OCI-LY1 (cell line): ENCODE measurements around the gene ARHGAP28.

Experiments used
- CTCF ChIP-seq: fragments of 200-600 bp; sonication (generic), shearing (Covaris generic); IDR thresholded peaks from 2 replicates; pipeline ENCODE4 v1.5.1; 2017; ENCODE audit warnings: mild to moderate bottlenecking, antibody characterized with exemption, low read length, moderate library complexity, mixed read lengths
- EZH2 ChIP-seq: fragments of 200-600 bp; sonication (generic), shearing (Covaris generic); IDR thresholded peaks from 2 replicates; pipeline ENCODE4 v1.8.0; 2017; ENCODE audit warnings: borderline replicate concordance, mixed run types, mild to moderate bottlenecking, antibody characterized with exemption, low read length, moderate library complexity, mixed read lengths

DNA sequence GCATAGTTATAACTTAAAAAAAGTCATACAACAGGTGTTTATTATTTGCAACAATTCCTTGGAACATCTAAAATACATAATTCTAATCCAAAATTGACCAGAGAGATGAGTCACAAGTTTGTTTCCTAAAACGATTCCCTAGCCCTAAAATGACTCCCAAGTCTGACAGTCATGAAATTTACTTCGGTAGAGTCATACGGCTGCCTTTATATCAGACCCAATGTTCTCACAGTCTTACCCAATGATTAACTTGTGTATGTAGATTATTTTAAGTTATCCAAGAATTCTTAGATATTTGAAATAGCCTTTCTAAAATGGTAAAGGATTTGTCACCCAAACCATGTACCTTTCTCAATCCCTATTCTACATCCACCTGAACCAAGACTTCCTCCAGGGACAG is 213.2 kb downstream of the ARHGAP28 start:
- TF ChIP-seq CTCF (no peak), EZH2 (no peak)
